GM19099 (cell line): ENCODE data around the gene KIF1A.

Source experiments
- POLR2A ChIP-seq: IDR thresholded peaks from 3 replicates; pipeline ENCODE4 v1.6.1; 2011; ENCODE audit warnings: low read depth; ENCODE audit not compliant: insufficient read length; ENCODE audit errors: extremely low read depth

The KIF1A gene

GRCh38 chr2:240762971-240763370 is 57.0 kb downstream of the KIF1A start:
- no peak for TF ChIP-seq POLR2A

DNA sequence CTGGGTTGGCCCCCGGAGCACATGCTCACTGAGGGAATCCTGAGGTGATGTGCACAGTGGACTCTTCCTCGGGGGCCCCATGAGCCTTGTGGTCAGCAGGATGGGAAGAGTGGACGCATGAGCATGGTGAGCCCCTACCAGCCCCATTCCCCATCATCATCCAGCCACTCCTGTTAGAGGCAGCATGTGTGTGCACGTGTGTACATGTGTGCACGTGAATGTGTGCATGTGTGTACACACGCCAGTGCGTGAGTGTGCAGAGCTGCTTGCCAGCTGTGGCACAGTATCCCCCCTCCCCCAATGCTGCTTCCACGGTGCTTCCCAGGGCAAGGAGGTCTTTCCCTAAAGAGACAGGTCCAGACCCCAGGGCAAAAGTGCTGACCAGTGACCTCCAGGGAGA is 57.8 kb downstream of the KIF1A start:
- no peak for TF ChIP-seq POLR2A

DNA sequence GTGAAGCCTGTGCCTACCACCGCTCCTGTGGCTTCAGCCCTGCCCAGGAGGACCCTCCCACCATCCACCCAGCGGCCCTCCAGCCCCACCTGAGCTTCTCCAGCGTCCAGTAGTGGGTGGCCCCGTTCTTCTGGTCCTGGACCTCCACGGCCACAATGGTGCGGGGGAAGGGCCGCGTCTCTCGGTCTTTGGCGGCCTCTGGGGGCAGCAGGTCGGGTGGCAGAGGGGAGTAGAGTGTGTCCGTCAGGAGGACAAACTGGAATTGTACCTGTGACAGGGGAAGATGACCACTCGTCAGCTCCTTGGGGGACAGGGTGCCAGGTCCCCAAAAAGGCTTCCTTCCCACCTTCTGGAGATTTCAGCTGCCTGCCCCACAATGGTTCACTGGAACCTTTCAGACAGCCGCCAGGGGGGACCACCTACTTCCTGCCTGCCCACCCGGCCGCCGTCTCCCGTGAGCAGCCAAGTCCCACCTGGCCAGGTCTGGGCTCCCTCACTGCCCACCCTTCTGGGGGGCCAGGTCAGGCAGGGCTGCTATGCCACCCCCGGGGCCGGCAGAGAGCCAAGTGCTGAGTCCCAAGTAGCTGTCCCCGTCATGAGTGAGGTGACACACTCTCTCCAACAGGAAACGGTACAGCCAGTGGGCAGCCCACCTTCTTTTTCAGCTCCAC is 59.3 kb downstream of the KIF1A start:
- TF ChIP-seq POLR2A, result no peak

- no peak for TF ChIP-seq POLR2A
These were observed 59.9 kb downstream of the KIF1A start for GRCh38 chr2:240760121-240760520.

DNA sequence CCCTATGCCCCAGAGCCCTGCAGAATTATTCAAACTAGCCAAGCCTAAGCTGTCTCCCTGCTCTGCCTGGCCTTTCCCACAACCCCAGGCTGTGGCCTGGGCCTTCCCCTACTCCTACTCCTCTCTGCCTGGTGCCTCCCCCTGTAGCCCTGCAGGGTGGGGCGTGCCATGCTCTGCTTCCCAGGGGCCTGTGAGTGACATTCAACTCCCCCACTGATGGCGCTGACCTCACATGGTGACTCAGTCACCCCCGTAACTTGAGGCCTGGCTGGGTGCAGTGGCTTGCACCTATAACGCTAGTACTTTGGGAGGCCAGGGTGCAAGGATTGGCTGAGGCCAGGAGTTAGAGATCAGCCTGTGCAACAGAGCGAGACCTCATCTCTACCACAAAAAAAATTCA is 60.6 kb downstream of the KIF1A start:
- TF ChIP-seq POLR2A, result no peak

DNA sequence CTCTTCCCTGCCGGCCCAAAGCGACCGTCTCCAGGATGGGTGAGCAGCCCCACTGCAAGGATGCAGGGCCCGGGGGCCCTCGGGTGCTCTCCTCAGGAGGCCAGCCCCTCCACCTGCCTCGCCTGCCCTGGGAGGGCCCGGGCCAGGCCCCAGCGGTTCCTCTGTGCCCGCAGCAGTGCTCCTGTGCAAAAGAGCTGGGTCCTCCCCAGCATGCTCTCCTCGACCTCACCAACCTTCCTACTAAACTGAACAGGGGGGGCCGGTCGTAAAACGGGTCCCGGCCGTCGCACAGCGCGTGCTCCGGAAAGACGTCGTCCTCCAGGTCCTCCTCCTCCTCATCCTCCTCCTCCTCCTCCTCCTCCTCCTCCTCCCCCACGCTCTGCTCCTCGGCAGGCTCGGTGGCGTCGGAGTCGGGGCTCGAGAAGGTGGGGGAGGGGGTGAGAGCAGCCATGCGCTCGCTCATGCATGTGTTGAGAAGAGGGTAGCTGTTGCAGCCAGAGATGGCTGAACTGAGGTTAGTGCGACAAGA is 62.9 kb downstream of the KIF1A start:
- no peak for TF ChIP-seq POLR2A

GRCh38 chr2:240752209-240752608 is 67.8 kb downstream of the KIF1A start:
- no peak for TF ChIP-seq POLR2A

DNA sequence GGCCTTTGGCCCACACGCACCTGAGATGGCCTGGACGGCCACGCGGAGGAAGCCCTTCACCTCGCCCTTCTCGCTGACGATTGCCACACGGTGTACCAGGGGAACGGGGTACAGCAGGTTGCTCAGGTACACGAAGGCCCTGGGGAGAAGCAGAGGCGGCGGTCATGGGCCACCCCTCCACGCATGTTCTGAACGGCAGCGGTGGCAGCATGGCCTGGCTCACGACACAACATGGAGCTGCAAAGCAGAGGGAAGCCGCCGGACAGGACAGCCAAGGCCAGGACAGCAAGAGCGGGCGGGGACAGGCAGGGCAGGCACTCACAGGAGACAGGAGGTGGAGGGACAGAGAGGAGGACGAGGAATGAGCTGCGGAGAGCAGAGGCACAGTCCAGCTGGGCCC is 69.6 kb downstream of the KIF1A start:
- no peak for TF ChIP-seq POLR2A

GRCh38 chr2:240749516-240749915 is 70.5 kb downstream of the KIF1A start:
- no peak for TF ChIP-seq POLR2A

- no peak for TF ChIP-seq POLR2A
These were observed 72.8 kb downstream of the KIF1A start for GRCh38 chr2:240747256-240747655.

DNA sequence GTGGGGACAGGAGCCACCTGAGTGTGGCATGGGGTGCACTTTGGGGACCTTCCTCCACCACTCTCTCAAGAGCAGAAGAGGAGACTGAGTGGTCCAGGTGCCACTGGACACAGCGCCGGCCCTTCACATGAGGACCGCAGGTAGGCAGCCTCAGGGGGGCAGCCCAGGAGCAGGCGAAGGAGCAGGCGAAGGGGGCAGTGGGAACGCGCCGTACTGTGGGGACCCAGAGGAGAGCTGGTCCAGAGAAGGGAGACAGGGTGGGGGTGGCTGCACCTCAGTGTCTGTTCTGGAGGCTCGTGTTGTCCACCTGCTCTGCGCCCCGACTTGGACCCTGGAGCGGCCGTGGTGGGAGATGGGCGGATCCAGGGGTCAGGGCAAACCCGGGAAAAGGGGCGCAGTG is 73.3 kb downstream of the KIF1A start:
- TF ChIP-seq POLR2A, result no peak

DNA sequence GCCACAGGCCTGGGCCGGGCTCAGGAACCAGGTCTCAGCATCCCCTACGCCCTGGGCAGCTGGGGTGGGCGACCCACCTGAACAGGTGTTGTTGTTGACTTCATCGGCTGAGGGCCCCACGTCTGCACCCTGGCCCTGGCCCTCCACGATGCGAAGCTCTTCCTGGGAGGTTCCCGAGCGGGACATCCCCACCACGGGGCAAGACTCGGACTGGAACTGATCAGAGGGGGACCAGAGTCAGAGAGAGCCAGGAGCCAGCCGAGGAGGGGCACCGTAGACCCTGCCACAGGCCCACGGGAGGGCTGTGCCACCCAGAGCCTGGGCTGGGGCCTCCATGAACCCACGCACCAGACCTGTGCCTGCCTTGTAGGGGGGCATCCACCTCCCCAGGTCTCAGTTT is 74.1 kb downstream of the KIF1A start:
- TF ChIP-seq POLR2A, result no peak

DNA sequence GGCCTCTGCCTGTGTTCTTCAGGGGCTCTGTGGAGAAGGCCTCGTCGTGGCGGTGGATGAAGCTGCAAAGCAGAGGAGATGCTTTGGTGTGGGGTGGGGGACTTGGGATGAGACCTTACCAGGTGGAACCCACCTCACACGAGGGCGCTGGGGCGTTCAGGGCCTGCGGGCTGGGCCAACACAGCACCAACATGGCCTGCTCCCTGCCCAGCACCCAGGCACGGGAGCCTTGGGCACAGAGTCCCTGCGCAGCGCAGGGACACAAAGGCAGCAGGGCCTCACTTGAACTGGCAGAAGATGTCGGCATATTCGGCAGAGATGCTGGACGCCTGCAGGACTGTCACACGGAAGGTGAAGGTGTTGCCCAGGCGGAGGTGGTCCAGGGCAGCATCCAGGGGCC is 74.6 kb downstream of the KIF1A start:
- TF ChIP-seq POLR2A, result no peak

- TF ChIP-seq POLR2A, result no peak
These were observed 77.4 kb downstream of the KIF1A start for GRCh38 chr2:240742602-240743095.

DNA sequence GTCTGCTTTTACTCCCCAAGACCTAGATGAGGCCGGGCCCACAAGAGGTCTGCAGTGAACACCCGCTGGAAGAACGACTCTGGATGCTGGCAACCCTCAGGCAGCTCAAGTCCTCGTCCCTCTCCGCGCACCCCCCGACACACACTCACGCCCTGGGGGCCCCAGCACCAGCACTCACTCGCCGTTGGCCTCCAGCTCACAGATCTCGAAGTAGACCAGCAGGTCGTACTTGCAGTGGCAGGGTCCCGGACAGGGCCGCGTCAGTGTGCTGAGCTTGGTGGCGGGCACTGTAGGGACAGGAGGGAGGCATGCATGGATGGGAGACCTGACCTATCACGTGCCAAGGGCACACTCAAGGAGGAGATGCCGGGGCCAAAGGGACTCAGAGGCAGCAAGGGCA is 78.9 kb downstream of the KIF1A start:
- TF ChIP-seq POLR2A, result no peak

- no peak for TF ChIP-seq POLR2A
These were observed 80.2 kb downstream of the KIF1A start for GRCh38 chr2:240739797-240740196.

DNA sequence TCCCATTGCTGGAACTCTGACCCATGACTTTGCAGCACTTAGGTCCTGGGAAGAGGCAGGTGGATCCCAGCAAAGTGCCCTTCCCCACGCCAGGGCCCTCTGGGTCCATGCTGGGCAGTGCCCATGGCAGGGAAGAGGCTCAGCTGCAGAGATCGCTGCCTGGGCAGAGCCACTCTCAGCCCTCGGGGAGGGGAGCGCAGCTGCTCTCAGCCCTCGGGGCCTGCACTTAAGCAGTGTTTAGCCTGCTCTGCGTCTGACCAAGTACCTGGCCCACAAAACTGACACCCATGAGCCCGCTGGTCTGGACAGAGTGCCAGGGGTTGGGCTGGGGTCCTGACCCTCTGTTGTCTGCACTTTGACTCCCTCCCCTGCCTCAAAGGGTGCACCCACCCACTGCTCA is 82.1 kb downstream of the KIF1A start:
- no peak for TF ChIP-seq POLR2A
